GM12865 (cell line): ENCODE data around the gene OARD1.

ENCODE experiments used
- DNase-seq: peaks from one replicate; pipeline ENCODE4 v3.0.0; 2010; ENCODE audit warnings: low read depth
- H3K4me3 ChIP-seq: 2 replicates; pipeline ENCODE4 v1.5.1; 2011; ENCODE audit warnings: mild to moderate bottlenecking, low read depth, low read length, control low read depth
- TF ChIP-seq, protein P1 (sequence below): IDR thresholded peaks from 2 replicates; pipeline ENCODE4 v1.5.1; 2011; ENCODE audit warnings: low read length, control low read depth, low read depth, inconsistent platforms; ENCODE audit not compliant: insufficient read depth; ENCODE audit errors: missing control alignments

OARD1 gene

DNA sequence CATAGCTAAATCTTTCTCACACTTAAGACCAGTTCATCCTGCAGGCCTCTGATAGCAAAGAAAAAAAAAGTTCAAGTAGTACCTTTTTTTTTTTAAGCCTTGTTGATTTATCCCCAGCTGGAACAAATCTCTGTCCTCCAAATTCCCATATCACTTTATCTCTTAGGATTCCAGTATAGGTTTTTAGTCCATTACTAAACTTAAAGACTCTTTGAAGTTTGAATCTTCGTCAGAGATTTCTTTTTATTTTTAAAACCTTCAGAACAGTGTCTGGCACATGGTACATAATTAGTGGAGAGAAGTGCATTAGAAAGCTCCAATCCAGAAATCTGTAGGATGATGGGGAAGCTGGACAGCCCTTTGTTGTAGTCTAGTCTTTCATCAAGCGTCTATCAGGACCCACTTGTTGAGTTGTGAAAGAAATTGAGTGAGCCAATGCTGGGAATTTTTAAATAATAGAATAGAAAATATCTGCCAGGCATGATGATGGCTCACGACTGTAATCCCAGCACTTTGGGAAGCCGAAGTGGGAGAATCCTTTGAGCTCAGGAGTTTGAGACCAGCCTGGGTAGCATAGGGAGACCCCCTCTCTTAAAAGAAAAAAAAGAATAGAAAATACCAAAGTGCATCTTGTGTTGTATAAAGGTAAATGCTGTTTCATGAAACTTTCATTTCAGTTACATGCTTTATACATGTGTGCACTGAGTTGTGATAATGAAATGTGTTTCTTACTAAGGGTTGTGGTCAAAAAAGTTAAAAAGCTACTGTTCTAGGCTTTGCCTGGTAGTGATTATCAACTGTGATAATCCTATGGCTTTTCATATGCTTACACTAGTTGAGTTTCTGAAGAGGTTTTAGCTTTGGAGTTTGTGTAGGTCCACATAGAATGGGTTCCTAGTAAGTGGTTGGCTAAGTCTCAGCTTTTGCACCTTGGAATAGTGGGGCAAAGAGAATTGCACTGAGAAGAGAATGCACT, 3.8 kb upstream of the OARD1 start:
- H3K4me3 ChIP-seq: peak overlapping the region; percentile 99; the same call in 1 of the 2 replicates
- TF ChIP-seq, protein P1, sequence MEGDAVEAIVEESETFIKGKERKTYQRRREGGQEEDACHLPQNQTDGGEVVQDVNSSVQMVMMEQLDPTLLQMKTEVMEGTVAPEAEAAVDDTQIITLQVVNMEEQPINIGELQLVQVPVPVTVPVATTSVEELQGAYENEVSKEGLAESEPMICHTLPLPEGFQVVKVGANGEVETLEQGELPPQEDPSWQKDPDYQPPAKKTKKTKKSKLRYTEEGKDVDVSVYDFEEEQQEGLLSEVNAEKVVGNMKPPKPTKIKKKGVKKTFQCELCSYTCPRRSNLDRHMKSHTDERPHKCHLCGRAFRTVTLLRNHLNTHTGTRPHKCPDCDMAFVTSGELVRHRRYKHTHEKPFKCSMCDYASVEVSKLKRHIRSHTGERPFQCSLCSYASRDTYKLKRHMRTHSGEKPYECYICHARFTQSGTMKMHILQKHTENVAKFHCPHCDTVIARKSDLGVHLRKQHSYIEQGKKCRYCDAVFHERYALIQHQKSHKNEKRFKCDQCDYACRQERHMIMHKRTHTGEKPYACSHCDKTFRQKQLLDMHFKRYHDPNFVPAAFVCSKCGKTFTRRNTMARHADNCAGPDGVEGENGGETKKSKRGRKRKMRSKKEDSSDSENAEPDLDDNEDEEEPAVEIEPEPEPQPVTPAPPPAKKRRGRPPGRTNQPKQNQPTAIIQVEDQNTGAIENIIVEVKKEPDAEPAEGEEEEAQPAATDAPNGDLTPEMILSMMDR: no peak
- no peak for DNase-seq

DNA sequence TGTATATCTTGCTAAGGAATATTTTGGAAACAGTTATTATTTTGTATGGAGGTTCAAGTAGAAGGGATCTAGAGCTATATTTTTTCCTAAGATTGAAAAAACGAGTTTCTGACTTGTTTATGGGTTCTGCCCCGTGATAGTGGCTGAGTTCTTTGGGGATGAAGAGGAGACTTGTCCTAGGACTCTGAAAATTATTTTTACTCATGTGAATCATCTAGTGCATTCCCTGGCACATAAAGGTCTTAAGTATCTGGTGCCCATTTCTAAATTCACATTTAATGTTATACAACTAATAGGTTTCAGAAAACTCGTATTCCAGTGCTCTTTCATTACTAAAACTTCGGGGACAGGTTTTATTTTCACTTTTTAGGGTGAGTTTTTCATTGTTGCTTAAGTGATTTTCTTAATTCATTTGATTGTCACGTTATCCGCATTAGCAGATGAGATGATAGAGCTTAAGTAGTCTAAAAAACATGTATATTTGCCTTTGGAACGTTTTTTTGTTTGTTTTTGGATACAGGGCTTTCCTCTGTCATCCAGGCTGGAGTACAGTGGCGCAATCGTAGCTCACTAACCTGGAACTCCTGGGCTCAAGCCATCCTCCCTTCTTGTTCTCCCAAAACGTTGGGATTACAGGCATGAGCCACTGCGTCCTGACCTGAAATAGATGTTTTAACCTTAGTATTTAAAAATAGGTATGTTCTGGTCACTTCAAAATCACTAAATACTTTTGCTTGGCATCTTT, 2.7 kb upstream of the OARD1 start:
- H3K4me3 ChIP-seq: peak overlapping the region; percentile 99
- DNase-seq: no peak
- TF ChIP-seq, protein P1: no peak

DNA sequence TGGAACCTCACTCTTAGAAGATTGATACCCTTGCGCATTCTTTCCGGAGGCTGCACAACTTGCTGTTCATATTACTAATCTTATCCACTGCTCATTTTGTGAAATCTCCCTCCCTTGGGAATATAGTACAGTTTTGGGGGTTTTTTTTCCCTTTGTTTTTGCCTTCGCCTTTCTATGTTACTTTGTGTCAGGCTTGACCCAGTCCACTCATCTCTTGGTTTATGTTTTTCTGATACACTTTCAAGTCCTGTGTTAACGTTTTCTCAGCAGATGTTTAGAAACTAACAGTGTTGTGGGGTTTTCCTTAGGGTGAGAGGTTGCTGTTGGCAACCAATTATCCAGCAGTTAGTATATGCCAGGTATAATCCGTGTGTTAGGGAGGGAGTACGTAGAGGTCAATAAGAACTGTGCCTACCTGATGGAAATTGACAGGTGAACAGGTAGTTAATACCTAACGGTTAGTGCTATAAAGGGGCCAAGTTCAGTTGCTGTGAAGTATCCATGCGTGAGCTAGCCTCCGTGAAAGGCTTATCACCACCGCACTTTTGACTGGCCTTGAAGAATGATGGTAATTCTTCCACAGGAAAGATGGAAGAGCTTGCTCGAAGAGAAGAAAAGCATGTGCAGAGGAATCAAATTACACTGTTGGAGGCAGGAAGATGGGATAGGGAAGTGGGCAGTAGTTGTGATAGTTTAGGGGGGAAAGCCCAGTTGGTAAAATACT, 2.0 kb upstream of the OARD1 start:
- peak; percentile 38 for DNase-seq
- H3K4me3 ChIP-seq: peak overlapping the region; percentile 99
- TF ChIP-seq, protein P1: no peak

DNA sequence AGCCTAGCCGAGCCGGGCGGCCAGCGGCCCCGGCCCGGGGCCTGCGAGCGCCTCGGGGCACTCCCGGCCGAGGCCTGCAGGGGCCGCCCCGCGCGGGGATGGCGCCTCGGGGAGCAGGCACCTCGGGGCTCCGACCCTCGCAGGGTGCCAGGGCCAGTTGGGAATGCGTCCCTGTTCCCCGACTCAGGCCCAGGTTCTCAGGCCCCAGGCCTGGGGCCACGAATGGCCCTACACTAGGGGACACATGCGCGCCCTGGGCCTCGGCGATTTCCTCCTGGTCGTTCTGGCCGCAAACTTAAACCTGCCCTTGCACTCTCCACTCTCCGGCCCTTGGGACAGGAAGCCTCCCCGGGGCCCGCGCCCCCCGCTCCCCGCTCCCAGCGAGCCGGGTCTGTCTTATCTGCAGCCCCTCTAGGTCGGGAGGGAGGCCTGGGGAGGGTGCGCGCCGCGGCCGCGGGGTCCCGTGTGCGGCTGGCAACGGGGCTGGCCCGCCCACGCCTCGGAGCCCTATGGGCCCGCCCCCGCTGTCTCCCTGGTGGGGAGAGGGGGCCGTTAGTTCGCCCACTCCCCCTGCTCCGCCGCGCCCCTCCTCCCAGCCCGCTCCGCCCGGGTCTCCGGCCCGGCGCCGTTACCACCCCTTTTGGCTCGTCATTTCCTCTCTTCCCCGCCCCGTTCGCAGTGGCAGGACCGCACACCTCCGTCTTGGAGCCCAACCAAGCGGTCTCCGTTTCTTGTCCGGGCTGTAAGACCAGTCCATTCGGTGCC, 1.2 kb upstream of the OARD1 start:
- peak overlapping the region; percentile 99 for H3K4me3 ChIP-seq
- TF ChIP-seq, protein P1: peak; percentile 22
- DNase-seq: peak; percentile 90

GRCh38 chr6:41072836-41073202, 663 bp upstream of the OARD1 start, which contains the start of gene NFYA:
TSS of gene NFYA (plus strand) at chr6:41072974. CDS start at chr6:41079090, 6,116 bp downstream.
- TF ChIP-seq, protein P1: no peak
- DNase-seq: no peak
- peak within 1 kb of the TSS; percentile 99 for H3K4me3 ChIP-seq

DNA sequence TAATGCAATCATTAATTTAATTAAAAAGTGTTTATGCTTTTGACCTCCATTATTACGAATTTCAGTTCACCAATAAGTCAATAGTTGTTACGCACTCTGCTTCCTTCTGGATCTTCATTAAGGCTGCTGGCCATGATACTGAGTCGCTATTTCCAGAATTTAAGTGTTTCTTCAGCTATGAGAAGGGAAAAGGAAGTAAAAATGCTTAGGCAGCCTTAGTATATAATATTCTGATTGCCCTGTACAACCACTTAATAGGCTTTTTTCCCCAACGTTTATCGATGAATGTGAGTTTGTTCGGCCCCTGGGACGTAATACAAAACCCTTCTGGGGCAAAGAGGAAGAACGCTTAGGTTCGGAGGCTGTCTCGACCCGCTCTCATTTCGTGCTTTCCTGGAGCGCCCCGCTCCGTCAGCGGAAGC, 644 bp downstream of the OARD1 start:
- DNase-seq: peak; percentile 88
- TF ChIP-seq, protein P1: no peak
- H3K4me3 ChIP-seq: peak overlapping the region; percentile 83
